Measurements from ENCODE around the gene GABRE.

The GABRE gene

DNA sequence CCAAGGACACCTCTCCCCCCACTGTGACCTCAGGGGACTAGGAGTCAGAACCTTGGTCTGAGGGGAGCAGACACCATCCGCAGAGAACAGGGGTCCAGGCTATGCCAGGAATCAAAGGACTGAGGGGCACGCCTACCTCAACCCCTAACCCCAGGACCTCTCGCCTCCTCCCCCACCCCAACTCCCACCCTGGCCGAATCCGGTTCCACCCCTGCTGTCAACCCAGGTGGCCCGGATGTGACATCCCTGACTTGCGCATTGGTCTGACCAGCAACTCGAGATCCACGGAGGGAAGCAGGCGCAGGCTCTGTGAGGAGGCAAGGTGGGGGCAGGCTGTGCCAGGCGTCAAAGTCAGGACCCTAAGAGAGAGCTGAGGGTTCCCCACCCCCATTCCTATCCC lies 62.3 kb downstream of the GABRE start:
- TF ChIP-seq, protein P1, sequence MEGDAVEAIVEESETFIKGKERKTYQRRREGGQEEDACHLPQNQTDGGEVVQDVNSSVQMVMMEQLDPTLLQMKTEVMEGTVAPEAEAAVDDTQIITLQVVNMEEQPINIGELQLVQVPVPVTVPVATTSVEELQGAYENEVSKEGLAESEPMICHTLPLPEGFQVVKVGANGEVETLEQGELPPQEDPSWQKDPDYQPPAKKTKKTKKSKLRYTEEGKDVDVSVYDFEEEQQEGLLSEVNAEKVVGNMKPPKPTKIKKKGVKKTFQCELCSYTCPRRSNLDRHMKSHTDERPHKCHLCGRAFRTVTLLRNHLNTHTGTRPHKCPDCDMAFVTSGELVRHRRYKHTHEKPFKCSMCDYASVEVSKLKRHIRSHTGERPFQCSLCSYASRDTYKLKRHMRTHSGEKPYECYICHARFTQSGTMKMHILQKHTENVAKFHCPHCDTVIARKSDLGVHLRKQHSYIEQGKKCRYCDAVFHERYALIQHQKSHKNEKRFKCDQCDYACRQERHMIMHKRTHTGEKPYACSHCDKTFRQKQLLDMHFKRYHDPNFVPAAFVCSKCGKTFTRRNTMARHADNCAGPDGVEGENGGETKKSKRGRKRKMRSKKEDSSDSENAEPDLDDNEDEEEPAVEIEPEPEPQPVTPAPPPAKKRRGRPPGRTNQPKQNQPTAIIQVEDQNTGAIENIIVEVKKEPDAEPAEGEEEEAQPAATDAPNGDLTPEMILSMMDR (IDR thresholded peaks at IDR 0.05; ENCODE audit: borderline replicate concordance, control extremely low read depth, extremely low read depth, insufficient read depth, missing control alignments): no peak
- no peak for DNase-seq (ENCODE audit: low spot score)
- in situ Hi-C loops (cut with MboI; ENCODE audit: low sequenced_read_pairs, unreplicated experiment): no loop called here

DNA sequence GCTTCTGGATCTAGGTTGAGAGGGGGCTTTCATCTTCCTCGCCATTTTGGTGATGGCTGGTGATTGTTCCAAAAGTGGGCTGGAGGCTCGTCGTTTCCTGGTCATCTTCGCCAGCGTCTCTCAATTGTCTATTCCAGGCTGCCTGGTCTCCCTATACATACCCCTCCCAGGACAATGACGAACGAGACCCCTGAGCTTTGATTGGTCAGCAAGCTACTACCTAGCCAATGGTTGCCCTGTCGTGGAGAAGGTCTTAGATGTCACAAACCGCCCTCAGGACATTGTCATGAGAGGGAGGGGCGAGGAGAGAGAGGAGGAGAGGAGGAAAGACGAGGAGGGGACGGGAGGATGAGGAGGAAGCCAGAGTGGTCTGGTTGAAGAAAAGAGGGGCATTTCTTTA lies 69.5 kb downstream of the GABRE start:
- TF ChIP-seq, protein P1 (IDR thresholded peaks at IDR 0.05; ENCODE audit: borderline replicate concordance, control extremely low read depth, extremely low read depth, insufficient read depth, missing control alignments): no peak
- in situ Hi-C loops (cut with MboI; ENCODE audit: low sequenced_read_pairs, unreplicated experiment): no loop called here
- no peak for DNase-seq (ENCODE audit: low spot score)
